Measurements from ENCODE around the gene SH3BGRL3.

DNA sequence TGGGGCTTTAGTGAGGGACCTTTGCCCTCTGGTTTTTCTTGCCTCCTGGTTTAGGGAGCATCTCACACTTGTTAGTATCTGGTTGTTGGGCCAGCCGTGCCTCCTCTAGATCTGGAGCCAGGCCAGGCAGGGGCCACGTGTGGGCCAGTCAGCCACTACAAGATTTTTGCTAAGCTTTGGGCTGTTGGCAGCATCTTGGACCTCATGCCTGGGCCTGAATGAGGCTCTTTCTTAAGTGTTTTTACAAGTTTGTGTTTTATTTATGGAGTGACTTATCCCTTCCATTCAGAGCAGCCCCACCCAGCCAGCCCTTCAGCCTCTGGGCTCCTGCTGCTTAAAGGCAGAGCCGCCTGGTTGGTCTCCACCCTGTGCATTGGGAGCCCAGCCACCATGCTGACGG, 1.6 kb upstream of the SH3BGRL3 start:
- TF ChIP-seq EZH2 (IDR thresholded peaks at IDR 0.05; ENCODE audit: insufficient read depth, poor library complexity, severe bottlenecking): no peak
- no peak for TF ChIP-seq EZH2phosphoT487 (IDR thresholded peaks at IDR 0.05; ENCODE audit: insufficient read depth, low read depth)

All from GM23248 (cell line).